NT2/D1 (cell line): ENCODE data around the gene CHRNB2.

Experiments
- YY1 ChIP-seq: IDR thresholded peaks from 2 replicates; pipeline ENCODE4 v1.6.1; 2011; ENCODE audit not compliant: insufficient read length, insufficient read depth
- ZNF274 ChIP-seq: IDR thresholded peaks from 2 replicates; pipeline ENCODE4 v1.6.1; 2011; ENCODE audit warnings: mild to moderate bottlenecking, low read depth, low read length

DNA sequence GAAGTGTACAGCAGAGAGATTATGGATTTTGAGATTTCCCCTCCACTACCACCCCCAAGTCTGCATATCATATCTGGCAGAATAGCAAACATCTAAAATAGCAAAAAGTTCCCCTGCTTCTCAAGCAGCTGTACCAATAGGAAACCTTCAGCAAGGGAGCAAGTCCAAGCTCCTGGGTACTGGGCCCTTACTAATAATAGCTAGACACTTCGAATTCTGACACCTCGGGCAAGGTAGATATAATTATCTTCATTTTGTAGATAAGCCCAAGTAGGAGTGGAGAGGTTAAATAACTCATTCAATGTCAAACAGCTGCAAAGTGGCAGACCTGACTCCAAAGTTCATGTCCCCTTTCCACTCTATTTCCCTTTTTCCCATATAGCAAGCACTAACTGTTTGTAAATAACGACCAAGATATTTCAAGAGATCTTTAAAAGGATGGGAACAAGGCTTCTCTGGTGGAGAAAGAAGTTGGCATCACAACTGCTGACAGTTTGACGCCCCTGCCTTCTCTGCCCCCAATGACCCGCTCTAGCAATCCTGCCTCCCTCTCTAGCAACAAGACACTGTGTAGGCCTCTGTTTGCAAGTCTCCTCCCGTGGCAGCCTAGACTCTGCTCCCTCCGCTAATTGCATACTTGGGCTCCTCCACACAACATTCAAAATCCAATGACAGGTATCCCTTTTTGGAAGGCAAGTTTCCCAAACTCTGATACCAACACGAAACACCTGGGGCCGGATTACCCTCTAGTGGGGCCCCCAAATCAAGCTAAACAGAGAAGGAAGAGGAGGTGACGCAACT is 59.1 kb downstream of the CHRNB2 start:
- TF ChIP-seq YY1 (no peak), ZNF274 (no peak)
